ENCODE data around the gene MED9.

DNA sequence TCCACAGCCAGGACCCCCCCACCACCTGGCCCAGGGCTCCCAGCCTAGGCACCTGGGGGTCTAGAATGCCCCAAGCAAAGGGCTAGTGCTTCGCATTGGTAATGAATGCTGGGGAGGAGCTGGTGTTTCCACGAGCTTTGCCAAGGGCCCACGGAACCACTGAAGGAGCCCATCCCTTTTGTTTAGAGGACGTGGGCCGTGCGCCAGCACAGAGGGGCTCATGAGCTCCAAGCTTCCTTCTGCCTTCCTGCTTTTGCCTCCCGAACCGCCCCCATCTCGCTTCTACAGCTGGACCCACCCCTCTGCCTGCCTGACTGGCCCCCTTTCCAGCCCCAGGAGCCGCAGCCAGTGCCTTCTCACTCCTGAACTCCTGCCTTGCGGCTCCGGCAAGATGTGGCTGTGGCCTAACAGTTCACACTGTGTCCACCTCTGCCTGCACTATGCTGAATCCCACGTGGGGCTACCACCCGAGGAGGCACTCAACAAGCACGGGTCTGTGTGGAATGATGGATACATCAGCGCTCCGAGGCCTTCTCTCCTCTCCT lies 51.2 kb downstream of the MED9 start:
- TF ChIP-seq, protein P1, sequence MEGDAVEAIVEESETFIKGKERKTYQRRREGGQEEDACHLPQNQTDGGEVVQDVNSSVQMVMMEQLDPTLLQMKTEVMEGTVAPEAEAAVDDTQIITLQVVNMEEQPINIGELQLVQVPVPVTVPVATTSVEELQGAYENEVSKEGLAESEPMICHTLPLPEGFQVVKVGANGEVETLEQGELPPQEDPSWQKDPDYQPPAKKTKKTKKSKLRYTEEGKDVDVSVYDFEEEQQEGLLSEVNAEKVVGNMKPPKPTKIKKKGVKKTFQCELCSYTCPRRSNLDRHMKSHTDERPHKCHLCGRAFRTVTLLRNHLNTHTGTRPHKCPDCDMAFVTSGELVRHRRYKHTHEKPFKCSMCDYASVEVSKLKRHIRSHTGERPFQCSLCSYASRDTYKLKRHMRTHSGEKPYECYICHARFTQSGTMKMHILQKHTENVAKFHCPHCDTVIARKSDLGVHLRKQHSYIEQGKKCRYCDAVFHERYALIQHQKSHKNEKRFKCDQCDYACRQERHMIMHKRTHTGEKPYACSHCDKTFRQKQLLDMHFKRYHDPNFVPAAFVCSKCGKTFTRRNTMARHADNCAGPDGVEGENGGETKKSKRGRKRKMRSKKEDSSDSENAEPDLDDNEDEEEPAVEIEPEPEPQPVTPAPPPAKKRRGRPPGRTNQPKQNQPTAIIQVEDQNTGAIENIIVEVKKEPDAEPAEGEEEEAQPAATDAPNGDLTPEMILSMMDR (IDR thresholded peaks at IDR 0.05): no peak
- TF ChIP-seq EP300 (IDR thresholded peaks at IDR 0.05; ENCODE audit: borderline replicate concordance in 1 of 2, low read depth in 1 of 2, low read length in 1 of 2): no peak
- no peak for TF ChIP-seq NRF1 (IDR thresholded peaks at IDR 0.05; ENCODE audit: low read depth, low read length)
- no peak for TF ChIP-seq FOSL2 (IDR thresholded peaks at IDR 0.05; ENCODE audit: borderline replicate concordance, low read depth)
- TF ChIP-seq, protein P2, sequence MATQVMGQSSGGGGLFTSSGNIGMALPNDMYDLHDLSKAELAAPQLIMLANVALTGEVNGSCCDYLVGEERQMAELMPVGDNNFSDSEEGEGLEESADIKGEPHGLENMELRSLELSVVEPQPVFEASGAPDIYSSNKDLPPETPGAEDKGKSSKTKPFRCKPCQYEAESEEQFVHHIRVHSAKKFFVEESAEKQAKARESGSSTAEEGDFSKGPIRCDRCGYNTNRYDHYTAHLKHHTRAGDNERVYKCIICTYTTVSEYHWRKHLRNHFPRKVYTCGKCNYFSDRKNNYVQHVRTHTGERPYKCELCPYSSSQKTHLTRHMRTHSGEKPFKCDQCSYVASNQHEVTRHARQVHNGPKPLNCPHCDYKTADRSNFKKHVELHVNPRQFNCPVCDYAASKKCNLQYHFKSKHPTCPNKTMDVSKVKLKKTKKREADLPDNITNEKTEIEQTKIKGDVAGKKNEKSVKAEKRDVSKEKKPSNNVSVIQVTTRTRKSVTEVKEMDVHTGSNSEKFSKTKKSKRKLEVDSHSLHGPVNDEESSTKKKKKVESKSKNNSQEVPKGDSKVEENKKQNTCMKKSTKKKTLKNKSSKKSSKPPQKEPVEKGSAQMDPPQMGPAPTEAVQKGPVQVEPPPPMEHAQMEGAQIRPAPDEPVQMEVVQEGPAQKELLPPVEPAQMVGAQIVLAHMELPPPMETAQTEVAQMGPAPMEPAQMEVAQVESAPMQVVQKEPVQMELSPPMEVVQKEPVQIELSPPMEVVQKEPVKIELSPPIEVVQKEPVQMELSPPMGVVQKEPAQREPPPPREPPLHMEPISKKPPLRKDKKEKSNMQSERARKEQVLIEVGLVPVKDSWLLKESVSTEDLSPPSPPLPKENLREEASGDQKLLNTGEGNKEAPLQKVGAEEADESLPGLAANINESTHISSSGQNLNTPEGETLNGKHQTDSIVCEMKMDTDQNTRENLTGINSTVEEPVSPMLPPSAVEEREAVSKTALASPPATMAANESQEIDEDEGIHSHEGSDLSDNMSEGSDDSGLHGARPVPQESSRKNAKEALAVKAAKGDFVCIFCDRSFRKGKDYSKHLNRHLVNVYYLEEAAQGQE (IDR thresholded peaks at IDR 0.05; ENCODE audit: low read depth, low read length): no peak
- no peak for TF ChIP-seq YY1 (IDR thresholded peaks at IDR 0.05; ENCODE audit: low read depth)
